Retinal pigment epithelial cell (primary cell): ENCODE measurements around the gene ZNF385D.
A peak's percentile ranks its signal among the peaks of the same experiment; 100 is the strongest.

Source experiments
- DNase-seq: peaks from one replicate; pipeline ENCODE4 v3.0.0-alpha.2; 2010; ENCODE audit warnings: low read depth
- H3K4me3 ChIP-seq: 2 replicates; pipeline ENCODE4 v1.5.1; 2011; ENCODE audit warnings: mild to moderate bottlenecking, low read length, control low read depth, moderate library complexity
- TF ChIP-seq, protein P1 (sequence below): conservative IDR thresholded peaks from 2 replicates; pipeline ENCODE4 v1.5.1; 2011; ENCODE audit warnings: low read depth, low read length, control low read depth, inconsistent platforms

ZNF385D gene

DNA sequence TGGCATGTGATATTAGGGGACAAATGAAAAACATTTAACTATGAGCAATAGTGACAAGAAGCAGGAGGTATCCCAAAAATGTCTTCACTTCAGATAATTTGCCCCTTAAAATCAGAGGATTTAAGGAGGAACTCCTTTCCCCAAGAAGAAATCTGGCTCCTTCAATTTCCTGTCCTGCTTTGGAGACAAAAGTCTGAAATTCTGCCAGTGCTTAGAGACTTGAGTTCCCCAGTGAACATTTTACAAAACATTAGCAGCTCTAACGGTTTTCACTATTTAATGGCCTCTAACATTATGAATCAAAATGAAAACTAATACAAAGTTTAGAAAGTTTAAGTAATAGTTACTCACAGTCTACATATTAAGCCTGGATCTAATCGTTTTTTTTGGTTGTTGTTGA lies 40.3 kb upstream of the ZNF385D start:
- no peak for DNase-seq
- TF ChIP-seq, protein P1, sequence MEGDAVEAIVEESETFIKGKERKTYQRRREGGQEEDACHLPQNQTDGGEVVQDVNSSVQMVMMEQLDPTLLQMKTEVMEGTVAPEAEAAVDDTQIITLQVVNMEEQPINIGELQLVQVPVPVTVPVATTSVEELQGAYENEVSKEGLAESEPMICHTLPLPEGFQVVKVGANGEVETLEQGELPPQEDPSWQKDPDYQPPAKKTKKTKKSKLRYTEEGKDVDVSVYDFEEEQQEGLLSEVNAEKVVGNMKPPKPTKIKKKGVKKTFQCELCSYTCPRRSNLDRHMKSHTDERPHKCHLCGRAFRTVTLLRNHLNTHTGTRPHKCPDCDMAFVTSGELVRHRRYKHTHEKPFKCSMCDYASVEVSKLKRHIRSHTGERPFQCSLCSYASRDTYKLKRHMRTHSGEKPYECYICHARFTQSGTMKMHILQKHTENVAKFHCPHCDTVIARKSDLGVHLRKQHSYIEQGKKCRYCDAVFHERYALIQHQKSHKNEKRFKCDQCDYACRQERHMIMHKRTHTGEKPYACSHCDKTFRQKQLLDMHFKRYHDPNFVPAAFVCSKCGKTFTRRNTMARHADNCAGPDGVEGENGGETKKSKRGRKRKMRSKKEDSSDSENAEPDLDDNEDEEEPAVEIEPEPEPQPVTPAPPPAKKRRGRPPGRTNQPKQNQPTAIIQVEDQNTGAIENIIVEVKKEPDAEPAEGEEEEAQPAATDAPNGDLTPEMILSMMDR: no peak
- no peak overlapping the region for H3K4me3 ChIP-seq

DNA sequence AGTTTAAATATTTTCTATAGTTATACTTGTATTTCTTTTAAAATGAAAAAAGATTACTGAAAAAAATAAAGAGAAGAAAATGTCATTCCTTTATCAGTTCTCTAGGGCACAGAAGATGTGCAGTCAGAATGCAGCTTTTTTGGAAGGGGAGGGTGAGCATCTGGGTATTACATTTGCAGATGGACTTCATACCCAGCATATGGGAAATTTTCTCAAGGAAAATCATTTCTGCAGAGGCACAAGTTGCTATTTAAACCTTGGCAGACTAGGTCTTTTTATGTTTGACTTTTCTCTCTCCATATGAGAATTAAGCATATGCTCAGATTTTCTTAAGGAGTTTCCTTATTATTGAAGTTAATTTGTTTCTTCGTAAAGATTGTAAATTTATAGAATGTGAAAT lies 39.5 kb upstream of the ZNF385D start:
- H3K4me3 ChIP-seq: no peak overlapping the region
- DNase-seq: no peak
- TF ChIP-seq, protein P1: no peak

GRCh38 chr3:21789730-21790129 lies 38.7 kb upstream of the ZNF385D start:
- TF ChIP-seq, protein P1: no peak
- no peak for DNase-seq
- H3K4me3 ChIP-seq: no peak overlapping the region

DNA sequence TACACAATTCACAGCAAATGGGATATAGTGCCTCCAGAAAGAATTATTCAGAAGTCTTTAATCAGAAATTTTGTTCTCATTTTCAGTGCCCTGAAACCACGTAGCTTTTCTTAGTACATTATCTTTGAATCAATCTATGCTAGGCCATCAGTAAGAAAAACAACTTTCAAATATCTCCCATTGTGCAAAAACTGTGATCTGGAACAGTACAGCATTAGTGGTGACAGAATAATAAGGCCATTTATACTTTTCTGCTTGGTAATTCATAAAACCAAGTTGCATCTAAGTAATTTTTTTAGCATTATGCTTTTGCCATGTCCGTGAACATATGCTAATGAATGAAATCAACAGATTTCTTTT lies 35.4 kb upstream of the ZNF385D start:
- TF ChIP-seq, protein P1: no peak
- DNase-seq: no peak
- no peak overlapping the region for H3K4me3 ChIP-seq

GRCh38 chr3:21785765-21786437 lies 34.9 kb upstream of the ZNF385D start:
- TF ChIP-seq, protein P1: no peak
- H3K4me3 ChIP-seq: no peak overlapping the region
- no peak for DNase-seq

- no peak for DNase-seq
- H3K4me3 ChIP-seq: no peak overlapping the region
- TF ChIP-seq, protein P1: no peak
These were observed 32.8 kb upstream of the ZNF385D start for GRCh38 chr3:21783839-21784238.

DNA sequence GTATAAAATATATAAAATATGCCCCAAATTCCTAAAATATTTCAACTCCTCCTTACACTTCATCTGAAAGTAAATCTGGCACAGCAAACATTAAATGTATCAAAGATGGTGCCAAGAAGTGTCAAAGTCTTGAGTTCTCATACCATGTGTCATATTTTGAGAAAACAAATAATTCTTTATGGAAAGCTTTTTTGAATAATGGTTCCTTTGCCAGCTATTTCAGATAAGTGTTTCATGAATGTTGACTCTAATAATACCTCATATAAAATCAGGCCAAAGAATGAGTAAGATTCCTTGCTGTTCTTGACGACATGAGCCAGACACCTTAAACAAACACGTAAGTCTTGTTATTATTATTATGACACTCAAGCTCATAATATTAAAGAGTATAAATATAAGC lies 30.3 kb upstream of the ZNF385D start:
- H3K4me3 ChIP-seq: no peak overlapping the region
- TF ChIP-seq, protein P1: no peak
- peak; percentile 16 for DNase-seq
